GM12864 (cell line): Measurements from ENCODE around the gene CCL7.

ENCODE experiments used
- DNase-seq: peaks from one replicate; pipeline ENCODE4 v3.0.0-alpha.2; 2011; ENCODE audit warnings: low read depth
- H3K4me3 ChIP-seq: 2 replicates; pipeline ENCODE4 v1.5.1; 2011; ENCODE audit warnings: mild to moderate bottlenecking, low read depth, low read length, control low read depth
- CTCF ChIP-seq: IDR thresholded peaks from 2 replicates; pipeline ENCODE4 v1.5.1; 2011; ENCODE audit warnings: low read depth, mild to moderate bottlenecking, moderate library complexity, low read length, control low read depth, inconsistent platforms; ENCODE audit errors: missing control alignments

CCL7 gene

GRCh38 chr17:34246446-34246845 lies 23.6 kb upstream of the CCL7 start:
- no peak overlapping the region for H3K4me3 ChIP-seq
- no peak for DNase-seq
- no peak for TF ChIP-seq CTCF

GRCh38 chr17:34246881-34247280 lies 23.1 kb upstream of the CCL7 start:
- DNase-seq, result no peak
- H3K4me3 ChIP-seq, result no peak overlapping the region
- no peak for TF ChIP-seq CTCF

- no peak for DNase-seq
- no peak for TF ChIP-seq CTCF
- H3K4me3 ChIP-seq, result no peak overlapping the region
These were observed 21.5 kb upstream of the CCL7 start for GRCh38 chr17:34248511-34249024.

GRCh38 chr17:34249061-34249460 lies 21.0 kb upstream of the CCL7 start:
- no peak for TF ChIP-seq CTCF
- DNase-seq, result no peak

GRCh38 chr17:34249478-34249877 lies 20.5 kb upstream of the CCL7 start:
- DNase-seq, result no peak
- no peak for TF ChIP-seq CTCF
- H3K4me3 ChIP-seq, result no peak overlapping the region

More at GRCh38 chr17:34249061-34249460, 21.0 kb upstream of the CCL7 start:
- H3K4me3 ChIP-seq, result no peak overlapping the region

GRCh38 chr17:34251186-34251585 lies 18.8 kb upstream of the CCL7 start:
- TF ChIP-seq CTCF, result no peak

GRCh38 chr17:34252095-34252443 lies 18.0 kb upstream of the CCL7 start:
- no peak for TF ChIP-seq CTCF

More at GRCh38 chr17:34251186-34251585, 18.8 kb upstream of the CCL7 start:
- no peak overlapping the region for H3K4me3 ChIP-seq
- no peak for DNase-seq

More at GRCh38 chr17:34252095-34252443, 18.0 kb upstream of the CCL7 start:
- DNase-seq, result peak; percentile 30
- no peak overlapping the region for H3K4me3 ChIP-seq
